ENCODE measurements around the gene DHH.
"Not testable (repeated sequence)": the region's sequence is repeated elsewhere in the genome, so short reads cannot be mapped to it uniquely, and the experiment has no call there.

The DHH gene
- total RNA-seq = 0 to 0.72 (median 0.22) reads per million in 4 experiments

DNA sequence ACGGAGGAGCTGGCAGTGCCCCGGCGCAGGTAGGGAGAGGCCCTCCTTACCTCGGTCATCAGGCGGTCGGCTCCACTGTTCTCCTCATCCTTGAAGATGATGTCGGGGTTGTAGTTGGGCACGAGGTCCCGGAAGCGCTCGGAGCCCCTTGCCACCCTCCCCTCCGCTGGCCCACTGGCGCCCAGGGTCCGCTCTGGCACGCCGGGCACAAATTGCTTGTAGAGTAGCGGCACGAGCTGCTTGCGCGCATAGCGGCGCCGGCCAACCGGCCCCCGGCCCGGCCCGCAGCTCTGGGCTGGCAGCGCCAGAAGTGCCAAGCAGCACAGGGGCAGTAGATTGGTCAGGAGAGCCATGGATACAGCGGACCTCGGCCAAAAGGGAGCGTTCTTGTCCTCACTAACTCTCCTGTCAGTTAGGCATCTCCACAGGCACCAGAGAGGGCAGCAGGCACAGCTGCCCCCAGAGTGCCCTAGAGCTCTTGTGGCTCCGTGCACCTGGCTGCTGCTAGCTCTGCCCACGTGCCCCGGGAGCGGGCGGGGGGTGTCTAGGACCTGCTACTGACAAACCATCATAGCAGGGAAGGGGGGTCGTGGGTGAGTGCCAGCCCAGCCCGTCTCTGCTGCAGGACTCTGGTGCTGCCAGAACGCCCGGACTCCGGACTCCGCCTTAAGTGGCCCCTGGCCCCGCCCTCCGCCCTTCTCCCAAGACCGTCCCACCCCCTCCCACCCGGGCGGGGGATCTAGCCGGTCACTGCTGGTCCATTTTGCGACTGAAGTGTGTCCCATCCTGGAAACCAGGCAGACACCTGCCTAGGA is at the start of gene DHH:
Gene DHH, minus strand, starts transcription at position 642 of the 815 bp plus-strand sequence. Its CDS starts 289 bp downstream, at position 353.
- DNase-seq = no peak

DNA sequence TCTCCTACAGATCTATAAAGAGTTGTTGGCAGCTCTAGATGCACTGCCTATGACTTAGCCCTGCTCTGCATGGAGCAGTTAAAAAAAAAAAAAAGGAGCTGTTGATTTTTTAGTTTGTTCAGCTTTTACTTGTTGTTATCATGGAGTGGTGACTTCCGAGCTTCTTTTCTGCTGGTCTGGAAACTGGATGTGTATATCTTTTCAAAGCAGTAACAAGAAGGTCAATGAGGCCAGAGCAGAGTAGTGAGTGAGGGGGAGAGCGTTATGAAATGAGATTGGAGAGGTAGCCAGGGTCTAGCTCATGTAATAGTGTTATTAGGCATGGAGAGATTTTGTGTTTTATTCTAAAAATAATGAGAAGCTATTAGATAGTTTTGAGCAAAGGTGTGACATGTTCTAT is 49.8 kb upstream of the DHH start:
- no peak for DNase-seq

DNA sequence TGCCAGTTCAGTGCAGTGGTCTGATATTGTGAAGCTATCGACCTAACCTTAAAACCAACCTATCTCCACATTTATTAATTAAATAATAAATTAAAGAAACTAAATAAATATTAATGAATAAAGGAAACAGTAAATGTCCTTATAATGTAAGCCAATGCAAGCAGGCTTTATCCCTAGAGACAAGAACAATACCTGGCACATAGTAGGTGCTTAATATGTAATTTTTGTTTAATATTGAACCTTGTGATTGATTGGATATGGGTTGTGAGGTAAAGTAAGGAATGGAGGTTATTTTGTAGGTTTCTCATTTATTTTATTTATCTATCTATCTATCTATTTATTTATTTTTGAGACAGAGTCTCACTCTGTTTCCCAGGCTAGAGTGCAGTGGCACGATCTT is 44.4 kb upstream of the DHH start:
- no peak for DNase-seq

DNA sequence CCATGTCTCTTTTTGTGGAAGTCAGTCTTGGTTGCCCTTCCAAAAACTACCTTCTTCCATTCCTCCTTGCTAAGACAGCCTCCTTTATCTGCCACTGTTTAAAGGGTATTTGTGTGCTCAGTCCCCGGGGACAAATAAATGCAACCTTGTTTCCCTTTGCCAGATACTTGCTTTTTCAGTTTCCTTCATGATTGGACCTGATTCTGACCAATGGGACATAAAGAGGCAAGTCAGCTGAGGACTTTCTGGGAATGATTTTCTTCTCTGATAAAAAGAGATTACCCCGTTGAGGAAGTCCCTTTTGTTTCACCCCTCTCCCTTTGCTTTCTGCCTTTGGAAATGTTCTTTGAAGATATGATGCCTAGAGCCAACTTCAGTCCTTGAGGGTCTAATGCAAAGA is 44.0 kb upstream of the DHH start:
- DNase-seq = no peak

DNA sequence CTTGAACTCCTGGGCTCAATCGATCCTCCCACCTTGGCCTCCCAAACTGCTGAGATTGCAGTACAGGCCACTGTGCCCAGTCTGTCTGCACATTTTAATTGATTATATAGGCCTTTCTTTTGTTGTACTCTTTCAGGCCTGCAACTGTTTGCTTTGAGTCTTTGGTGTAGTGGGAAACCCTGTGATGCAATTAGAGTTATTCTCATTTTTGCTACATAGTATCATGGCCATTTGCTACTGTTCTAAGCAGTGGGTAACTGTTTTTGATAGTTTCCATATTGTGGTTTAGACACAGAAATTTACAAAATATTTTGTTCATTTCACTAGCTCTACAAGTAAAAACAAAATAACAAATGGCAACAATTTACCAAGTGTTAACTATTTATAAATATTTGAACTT is 42.9 kb upstream of the DHH start:
- no peak for DNase-seq

DNA sequence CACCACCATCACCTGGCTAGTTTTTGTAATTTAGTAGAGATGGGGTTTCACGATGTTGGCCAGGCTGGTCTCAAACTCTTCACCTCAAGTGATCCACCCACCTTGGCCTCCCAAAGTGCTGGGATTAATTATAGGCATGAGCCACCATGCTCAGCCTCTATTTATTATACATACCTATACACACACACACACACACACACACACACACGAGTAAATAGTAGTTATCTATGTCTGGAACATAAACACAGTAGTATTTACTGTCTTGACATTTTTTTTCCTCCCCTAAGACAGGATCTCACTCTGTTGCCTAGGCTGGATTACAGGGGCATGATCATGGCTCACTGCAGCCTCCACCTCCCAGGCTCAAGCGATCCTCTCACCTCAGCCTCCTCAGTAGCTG is 42.4 kb upstream of the DHH start:
- not testable (repeated sequence) for DNase-seq

DNA sequence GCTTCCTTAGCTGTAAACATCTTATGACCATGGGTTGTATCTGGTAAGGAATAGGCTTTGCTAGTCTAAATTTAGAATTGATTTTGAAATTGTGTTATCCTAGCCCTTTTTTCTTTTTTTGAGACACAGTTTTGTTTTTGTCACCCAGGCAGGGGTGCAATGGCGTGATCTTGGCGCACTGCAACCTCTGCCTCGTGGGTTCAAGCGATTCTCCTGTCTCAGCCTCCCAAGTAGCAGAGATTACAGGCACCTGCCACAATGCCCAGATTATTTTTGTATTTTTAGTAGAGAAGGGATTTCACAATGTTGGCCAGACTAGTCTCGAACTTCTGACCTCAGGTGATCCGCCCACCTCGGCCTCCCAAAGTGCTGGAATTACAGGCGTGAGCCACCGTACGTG is 39.0 kb upstream of the DHH start:
- DNase-seq = no peak

DNA sequence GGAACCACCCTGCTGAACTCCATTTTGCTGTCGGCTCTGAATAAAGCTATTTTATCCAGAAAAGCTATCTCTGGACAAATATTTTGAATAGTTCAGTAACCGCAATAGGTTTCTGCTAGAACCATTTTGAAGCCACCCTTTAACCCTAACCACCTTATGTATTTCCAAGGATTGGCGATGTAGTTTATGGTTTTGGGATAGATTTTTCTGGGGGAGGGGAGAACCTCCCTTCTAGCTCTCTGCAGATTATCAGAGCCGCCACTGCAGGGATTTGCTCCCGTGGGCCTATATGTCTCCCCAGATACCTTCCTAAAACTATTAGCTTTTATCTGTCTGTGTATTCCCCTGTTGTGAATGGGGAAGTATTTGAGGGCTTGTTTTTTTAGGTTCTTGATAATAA is 38.4 kb upstream of the DHH start:
- no peak for DNase-seq

DNA sequence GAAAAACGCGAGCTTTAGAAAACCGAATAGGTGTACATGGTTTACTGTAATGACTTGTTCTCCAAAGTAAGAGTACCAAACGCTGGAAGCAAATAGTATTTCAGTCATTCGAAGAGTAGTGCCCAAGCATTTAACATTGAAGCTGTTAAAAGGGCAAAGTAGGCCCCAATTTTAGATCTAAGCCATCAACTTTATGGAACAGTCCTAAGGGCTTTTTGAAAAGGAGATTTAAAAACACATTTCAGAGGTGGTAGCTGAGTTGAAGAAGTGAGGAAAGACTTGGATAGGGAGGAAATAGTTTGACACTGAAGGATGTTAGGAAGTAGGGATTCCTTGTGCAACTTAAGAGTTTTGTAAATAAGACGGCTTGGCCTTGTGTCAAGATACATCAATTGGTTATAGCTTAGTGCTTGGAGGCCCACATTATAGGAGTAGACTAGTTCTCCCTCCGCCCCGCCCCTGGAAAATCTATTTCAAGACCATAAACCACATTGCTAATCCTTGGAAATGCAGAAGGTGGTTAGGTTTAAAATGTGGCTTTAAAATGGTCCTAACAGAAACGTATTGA is 37.4 kb upstream of the DHH start:
- no peak for DNase-seq

DNA sequence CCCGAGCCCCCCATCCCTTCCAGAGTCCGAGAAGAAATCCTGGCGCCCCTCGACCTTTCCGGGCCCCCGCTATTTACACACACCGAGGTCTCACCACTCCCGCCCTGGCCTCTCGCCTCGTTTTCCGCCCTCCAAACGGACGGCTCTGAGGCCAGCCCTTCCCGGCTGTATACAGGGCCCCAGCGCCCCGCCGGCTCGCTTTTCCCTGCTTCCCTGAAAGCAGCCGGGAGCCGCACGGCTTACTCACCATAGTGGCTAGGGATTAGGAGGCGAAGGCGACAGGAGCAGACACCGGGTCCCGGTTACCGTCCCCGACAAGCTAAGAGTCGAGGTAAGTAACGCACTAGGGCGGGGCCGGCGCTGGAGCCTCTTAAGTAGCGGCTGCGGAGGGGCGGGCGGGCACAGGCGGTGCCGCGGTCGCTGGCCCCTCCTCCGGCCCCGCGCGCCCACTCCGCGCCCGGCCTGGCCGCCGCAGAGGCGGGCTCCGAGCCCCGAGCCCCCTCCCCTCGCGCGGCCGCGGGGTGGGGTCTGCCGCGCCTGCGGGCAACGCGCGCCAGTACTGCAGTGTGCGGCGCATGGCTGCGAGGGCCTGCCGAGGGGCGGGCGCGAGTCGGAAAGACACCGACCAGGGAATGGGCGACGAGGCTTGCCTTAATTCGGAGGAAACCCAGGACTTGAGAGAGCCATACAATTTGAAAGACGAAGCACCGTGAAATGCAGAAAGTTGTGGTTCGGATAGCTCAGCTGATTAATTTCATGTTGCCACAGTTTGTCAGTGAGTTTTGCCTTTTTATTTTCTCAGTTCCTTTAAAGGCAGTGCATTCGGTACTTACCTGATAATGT is 36.7 kb upstream of the DHH start, which contains the start of gene TUBA1B:
Gene TUBA1B, minus strand, starts transcription at position 345 of the 843 bp plus-strand sequence. Its CDS starts 95 bp downstream, at position 250.
- peak; percentile 83 for DNase-seq

DNA sequence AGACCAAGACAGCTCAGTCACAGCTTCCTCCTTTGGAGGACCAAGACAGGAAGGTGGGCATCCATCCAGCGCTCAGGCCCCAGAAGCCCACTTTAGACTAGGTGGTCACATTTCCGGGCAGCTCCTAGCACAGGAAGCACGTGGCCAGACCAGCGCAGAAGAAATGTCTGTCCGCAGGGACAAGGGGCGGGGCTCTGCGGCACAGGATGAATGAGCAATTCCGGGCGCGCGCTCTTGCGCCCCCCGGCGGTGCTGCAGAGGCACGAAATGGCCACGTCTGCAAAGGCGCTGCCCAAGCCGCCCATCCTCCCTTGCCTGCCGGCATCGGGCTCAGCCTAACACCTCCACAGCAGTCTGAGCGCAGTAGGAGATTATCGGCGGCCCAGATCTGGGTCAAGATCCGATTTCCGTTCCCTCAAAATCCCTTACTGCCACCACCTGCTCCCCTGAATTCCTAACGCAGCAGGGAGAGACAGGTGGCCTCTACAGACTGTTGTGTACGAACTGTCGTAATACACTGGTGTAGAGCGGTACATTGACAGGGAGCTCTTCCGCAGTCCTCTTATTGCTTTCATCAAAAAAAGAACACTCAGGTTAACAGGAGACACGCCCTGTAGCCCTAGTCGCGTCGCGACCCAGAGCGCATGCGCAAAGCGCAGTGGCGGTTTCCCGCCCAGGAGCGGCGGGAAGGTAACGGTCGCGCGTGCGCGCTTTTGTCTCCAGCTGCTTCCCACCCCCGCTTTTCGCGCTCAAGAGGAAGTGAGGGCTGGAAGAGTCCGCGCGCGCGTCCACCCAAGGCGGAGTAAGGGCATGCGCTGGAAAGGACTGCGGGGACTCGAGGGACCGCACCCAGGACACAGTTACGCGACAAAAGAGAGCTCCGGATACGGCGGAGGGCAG is 35.8 kb upstream of the DHH start:
- DNase-seq = peak; percentile 90

DNA sequence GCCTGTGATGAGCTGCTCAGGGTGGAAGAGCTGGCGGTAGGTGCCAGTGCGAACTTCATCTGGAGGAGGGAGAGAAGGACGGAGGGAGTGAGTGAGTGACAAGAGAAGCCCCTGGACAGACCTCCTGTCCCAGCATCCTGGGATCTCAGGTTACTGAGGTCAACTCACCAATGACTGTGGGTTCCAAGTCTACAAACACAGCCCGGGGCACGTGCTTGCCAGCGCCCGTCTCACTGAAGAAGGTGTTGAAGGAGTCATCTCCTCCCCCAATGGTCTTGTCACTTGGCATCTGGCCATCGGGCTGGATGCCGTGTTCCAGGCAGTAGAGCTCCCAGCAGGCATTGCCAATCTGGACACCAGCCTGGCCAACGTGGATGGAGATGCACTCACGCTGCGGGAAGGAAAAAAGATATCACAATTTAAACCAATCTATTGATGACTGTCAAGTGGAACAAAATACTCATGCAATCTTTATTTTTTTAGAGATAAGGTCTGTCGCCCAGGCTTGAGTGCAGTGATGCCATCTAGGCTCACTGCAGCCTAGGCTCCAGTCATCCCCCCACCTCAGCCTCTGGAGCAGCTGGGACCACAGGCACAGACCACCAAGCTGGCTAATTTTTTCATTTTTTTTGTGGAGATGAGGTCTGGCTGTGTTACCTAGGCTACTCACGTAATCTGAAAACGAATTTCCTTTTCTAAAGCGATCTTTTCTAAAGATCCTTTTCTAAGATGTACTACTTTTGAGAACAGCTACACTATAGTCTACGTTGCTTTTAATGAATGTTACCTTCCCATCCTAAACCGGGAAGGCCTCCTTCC is 34.9 kb upstream of the DHH start:
- DNase-seq = no peak

DNA sequence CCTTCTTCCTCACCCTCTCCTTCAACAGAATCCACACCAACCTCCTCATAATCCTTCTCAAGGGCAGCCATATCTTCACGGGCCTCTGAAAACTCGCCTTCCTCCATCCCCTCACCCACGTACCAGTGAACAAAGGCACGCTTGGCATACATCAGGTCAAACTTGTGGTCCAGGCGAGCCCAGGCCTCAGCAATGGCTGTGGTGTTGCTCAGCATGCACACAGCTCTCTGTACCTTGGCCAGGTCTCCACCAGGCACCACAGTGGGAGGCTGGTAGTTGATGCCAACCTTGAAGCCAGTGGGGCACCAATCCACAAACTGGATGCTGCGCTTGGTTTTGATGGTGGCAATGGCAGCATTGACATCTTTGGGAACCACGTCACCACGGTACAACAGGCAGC is 33.4 kb upstream of the DHH start:
- not testable (repeated sequence) for DNase-seq

DNA sequence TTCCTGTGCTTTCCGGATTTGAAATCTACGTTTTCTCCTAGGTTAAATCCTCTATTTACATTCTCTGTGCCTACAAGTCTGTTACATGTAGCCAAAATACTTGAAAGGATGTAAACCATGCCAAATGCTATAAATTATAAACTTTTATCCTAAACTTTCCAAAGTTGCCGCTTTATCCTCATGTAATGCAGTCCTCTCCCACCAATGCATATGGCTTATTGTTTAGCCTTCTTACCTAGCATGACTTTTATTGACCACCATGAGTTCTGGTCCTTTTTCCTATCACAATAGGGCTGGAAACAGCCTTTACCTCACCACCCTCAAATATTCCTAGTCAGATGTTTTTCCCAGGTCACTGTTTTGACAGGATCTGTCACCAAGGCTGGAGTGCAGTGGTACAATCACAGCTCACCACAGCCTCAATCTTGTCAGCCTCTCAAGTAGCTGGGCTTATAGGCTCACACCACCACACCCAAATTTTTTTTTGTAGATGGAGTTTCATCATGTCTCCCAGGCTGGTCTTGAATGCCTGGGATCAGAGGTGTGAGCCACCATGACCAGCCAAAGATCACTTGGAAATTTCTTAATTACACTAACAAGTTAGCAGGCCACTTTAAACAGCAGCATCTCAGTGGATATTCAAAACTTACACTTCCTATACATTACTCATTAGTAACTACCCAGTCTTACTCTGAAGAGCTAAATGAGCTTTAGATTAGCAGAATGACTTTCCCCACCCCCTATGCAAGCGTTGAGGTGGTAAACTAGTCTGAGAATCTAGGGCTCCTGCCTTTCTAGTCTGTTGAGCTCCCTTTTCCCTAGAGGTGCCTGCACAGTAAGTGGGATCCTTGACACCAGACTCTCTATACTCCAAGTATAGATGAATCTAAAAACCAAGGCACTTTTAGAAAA is 32.5 kb upstream of the DHH start:
- DNase-seq = no peak

DNA sequence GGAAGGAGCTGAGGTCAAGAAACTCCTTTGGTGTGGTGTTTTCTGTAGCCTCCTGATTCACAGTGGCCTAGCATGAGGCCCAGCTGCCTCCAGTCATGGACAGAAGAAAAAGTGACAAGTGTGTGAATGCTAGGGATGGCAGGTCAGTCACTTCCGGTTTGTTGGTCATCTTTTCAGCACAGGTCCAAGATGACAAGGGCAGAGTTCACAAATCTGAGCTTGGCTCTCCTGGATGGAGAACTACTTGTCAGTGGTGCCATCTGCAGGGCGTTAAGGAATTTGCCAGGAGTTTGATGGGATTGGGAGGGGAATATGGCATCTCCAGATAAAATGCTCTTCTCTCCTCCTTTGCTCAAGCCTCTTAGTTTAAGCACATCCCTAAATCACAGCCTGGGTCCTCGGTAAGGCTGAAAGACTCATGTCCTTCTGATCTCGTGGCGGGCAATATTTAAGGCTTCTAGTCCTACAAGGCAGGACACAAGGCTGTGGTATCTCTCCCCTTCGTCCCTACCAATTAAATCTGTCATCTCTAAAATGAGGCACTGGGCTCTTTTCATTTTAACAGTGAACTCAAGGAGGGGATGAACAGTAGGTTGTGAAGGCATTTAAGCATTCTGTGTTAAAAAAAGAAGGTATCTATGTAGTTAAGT is 26.6 kb upstream of the DHH start:
- no peak for DNase-seq

DNA sequence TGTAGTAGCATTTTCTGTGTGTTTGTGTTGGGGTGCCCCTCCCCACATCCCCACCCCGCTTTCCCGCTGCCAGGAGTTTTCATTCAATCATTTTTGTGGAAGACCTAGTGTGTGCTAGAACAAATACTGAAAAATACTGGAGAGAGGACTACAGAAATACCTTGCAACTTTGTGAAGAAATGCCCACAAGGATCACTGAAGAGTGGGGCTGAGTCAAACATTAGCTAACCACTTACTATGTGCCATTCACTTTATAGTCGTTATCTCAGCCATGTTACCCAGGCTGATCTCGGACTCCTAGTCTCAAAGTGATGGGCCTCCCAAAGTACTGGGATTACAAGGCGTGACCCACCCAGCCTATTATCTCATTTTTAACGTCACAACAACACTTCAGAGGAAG is 16.6 kb upstream of the DHH start:
- DNase-seq = no peak

DNA sequence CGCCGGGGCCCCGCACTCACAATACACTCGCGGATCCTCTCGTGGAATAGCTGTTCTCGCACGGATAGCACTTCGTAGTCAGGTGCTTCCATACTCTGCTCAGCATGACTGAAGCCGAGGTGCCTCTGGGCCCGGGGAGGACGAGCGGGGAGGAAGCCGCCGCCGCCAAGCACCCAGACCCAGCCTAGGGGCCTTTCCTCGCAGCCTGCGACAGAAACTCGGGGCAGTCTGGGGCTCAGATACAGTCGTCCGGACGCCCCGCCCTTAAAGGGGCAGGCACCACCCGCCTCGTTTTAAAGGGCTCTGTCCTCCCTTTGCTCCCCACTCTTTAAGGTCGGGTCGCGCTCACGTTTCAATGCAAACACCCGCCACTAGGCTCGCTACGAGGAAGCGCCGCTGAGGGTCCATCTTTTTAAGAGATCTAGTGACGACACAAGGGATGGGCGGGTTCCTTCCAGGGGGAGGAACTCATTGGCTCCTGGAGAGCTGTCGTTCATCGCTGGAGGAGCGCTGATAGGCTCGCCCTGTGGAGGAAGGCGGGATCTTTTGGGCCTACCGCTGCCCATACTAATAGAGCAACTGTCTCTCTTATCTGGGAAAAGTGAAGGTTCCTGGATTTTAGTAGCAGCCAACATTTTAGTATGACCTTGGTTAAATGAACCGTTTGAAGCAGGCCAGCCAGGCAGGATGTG is 16.0 kb upstream of the DHH start, which contains the start of gene LMBR1L:
Gene LMBR1L, minus strand, starts transcription at position 384 of the 692 bp plus-strand sequence. Its CDS starts 292 bp downstream, at position 92.
- peak; percentile 96 for DNase-seq

DNA sequence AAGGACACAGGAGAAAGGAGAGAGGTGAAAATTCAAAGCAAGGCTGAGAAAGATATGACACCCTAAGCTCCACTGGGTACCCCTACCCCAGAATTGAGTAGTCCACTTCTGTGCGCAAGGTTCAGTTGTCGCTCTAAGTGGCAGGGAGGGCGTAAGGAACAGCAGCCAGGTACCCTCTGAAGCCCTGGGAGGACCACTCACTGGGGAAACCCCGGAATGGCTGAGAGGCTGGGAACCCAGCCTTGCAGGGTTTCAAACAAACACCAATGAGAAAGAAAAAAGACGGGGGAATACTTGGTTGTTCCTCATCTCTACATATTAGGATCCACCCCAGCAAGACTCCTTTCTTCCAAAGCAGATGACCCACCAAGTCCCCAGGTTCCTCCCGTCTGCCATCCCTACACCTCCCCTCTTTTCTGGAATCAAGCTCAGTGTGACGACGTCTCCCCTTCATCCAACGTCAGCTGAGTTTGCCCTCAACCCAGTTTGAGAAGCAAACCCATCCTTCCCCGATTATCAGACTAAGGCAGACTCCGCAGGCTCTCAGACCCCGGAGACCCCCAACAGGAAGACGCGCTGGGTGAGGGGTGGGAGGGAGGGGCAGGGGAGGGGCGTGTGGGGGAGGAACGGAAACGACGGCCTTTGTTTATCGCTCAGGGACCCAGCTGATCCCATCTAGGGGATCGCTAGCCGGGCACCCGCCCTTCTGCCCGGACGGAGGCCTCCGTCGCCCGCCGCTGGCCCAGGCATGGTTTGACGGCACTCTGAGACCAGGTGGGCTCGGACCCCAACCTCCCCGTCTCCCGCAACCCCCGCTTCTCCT is 15.3 kb upstream of the DHH start:
- DNase-seq = peak; percentile 16
